ENCODE data around the gene DRD2. TPM values are rescaled to one million over a fixed set of nuclear protein-coding genes. Genes with fewer than 3 reads are reported as not detected.

Gene DRD2
- polyA plus RNA-seq, 5 donors = 0.15 to 0.35 (median 0.31) TPM

- DNase-seq = no peak
Observed at GRCh38 chr11:113446112-113446511, 29.1 kb downstream of the DRD2 start.

- DNase-seq = no peak
Observed at GRCh38 chr11:113444502-113445123, 30.6 kb downstream of the DRD2 start.

- DNase-seq = no peak
Observed at GRCh38 chr11:113440816-113441215, 34.4 kb downstream of the DRD2 start.

- DNase-seq = no peak
Observed at GRCh38 chr11:113436672-113437252, 38.4 kb downstream of the DRD2 start.

GRCh38 chr11:113435190-113435968, 39.8 kb downstream of the DRD2 start:
- no peak for DNase-seq

- DNase-seq = no peak
Observed at GRCh38 chr11:113431746-113432145, 43.5 kb downstream of the DRD2 start.

- no peak for DNase-seq
Observed at GRCh38 chr11:113426686-113427085, 48.5 kb downstream of the DRD2 start.

- DNase-seq = no peak
Observed at GRCh38 chr11:113420808-113421207, 54.4 kb downstream of the DRD2 start.

GRCh38 chr11:113419454-113420003, 55.7 kb downstream of the DRD2 start:
- DNase-seq = no peak

- no peak for DNase-seq
Observed at GRCh38 chr11:113417428-113417827, 57.8 kb downstream of the DRD2 start.

- DNase-seq = no peak
Observed at GRCh38 chr11:113415343-113415742, 59.9 kb downstream of the DRD2 start.

- DNase-seq = no peak
Observed at GRCh38 chr11:113412675-113413074, 62.5 kb downstream of the DRD2 start.

- DNase-seq = no peak
Observed at GRCh38 chr11:113411536-113411935, 63.7 kb downstream of the DRD2 start.

GRCh38 chr11:113410414-113411135, 64.6 kb downstream of the DRD2 start:
- no peak for DNase-seq

- DNase-seq = no peak
Observed at GRCh38 chr11:113409526-113409925, 65.7 kb downstream of the DRD2 start.

GRCh38 chr11:113408887-113409286, 66.3 kb downstream of the DRD2 start:
- no peak for DNase-seq

- DNase-seq = no peak
Observed at GRCh38 chr11:113408206-113408605, 67.0 kb downstream of the DRD2 start.

- DNase-seq = no peak
Observed at GRCh38 chr11:113407163-113407562, 68.0 kb downstream of the DRD2 start.

- DNase-seq = no peak
Observed at GRCh38 chr11:113405724-113406478, 69.3 kb downstream of the DRD2 start.

GRCh38 chr11:113404859-113405430, 70.3 kb downstream of the DRD2 start:
- no peak for DNase-seq

GRCh38 chr11:113401718-113402117, 73.5 kb downstream of the DRD2 start:
- DNase-seq = peak; percentile 55 to 56
